AG09309 (cell line): Measurements from ENCODE around the gene CFAP58.

Source experiments
- DNase-seq: peaks from one replicate; pipeline ENCODE4 v3.0.0-alpha.2; 2010; ENCODE audit warnings: low read depth
- H3K4me3 ChIP-seq: 2 replicates; pipeline ENCODE4 v1.5.1; 2011; ENCODE audit warnings: mild to moderate bottlenecking, low read depth, low read length, moderate library complexity; ENCODE audit not compliant: control insufficient read depth
- CTCF ChIP-seq: IDR thresholded peaks from 2 replicates; pipeline ENCODE4 v1.5.1; 2011; ENCODE audit warnings: mild to moderate bottlenecking, low read depth, low read length, inconsistent platforms; ENCODE audit not compliant: insufficient read depth, control insufficient read depth; ENCODE audit errors: missing control alignments

The CFAP58 gene

GRCh38 chr10:104333728-104334373, 19.8 kb upstream of the CFAP58 start:
- no peak for TF ChIP-seq CTCF
- H3K4me3 ChIP-seq, result no peak overlapping the region

GRCh38 chr10:104334561-104334960, 19.1 kb upstream of the CFAP58 start:
- no peak overlapping the region for H3K4me3 ChIP-seq
- no peak for TF ChIP-seq CTCF

More at GRCh38 chr10:104333728-104334373, 19.8 kb upstream of the CFAP58 start:
- no peak for DNase-seq

GRCh38 chr10:104334965-104335650, 18.5 kb upstream of the CFAP58 start:
- no peak for DNase-seq
- no peak for TF ChIP-seq CTCF
- H3K4me3 ChIP-seq, result no peak overlapping the region

More at GRCh38 chr10:104334561-104334960, 19.1 kb upstream of the CFAP58 start:
- DNase-seq, result no peak

- peak; percentile 85 for DNase-seq
- peak overlapping the region; percentile 95 for H3K4me3 ChIP-seq
- no peak for TF ChIP-seq CTCF
Observed at GRCh38 chr10:104336821-104337467, 16.7 kb upstream of the CFAP58 start.

- H3K4me3 ChIP-seq, result peak overlapping the region; percentile 95
- DNase-seq, result no peak
Observed at GRCh38 chr10:104337521-104337984, 16.1 kb upstream of the CFAP58 start.

More at GRCh38 chr10:104337521-104337984, 16.1 kb upstream of the CFAP58 start:
- no peak for TF ChIP-seq CTCF
